Activated T-cell treated with anti-CD3 and anti-CD28 coated beads, Interleukin-2, amount 50 U/mL, for 48 hours (primary cell): ENCODE data around the gene CERS5.
"Not testable (repeated sequence)": the region's sequence is repeated elsewhere in the genome, so short reads cannot be mapped to it uniquely, and the experiment has no call there.

Experiments
- DNase-seq, 2 experiments: peaks; one replicate each; pipeline ENCODE4 v3.0.0-alpha.2; 2020

CERS5 gene

DNA sequence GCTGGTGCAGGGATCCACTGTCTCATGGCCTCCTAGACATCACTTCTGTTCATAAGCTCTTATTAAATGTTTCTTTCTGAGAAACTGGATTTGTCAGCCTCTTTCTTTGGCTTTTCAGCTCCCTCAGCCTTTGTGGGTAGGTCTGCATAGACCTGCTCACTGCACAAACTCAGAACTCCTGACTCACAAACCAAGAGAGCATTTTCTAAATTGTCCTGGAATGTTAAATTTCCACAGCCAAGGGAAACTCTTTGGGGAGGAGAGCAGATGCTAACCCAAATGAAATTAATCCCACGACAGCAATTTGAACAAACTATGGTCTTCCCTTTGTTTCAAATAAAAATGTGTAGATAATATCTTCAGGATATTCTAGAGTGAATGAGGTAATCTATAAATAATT, 19.5 kb upstream of the CERS5 start:
- DNase-seq = no peak

DNA sequence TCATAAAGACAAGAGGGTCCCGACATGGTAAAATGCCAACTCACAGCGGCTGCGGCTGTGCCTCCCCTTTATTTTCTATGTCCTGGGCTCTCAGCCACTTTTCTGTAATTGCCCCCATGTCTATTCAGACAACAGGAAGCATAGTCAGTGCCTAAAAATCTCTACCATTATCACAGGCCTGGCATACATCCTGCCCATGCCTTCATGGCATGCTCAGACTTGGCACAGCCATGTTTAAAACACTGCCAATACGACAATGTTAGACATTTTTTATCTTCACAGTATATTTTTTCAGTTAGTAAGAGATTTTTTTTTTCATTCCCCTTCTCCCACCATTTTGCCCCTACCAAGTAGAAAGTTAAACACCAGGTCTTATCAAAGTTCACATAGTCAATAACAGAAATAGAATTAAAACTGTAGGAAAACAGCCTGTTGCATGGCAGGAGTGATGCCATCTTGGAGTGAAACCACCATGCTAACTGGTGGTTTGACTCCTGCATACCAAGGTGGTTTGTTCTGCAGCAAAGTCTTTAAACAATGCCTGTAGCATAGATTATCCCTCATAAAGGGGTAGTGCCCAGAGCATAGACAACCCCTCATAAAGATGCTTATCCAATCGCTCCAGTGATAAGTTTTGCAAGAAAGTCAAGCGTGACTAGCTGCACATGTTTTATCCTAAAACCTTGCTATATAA, 18.9 kb upstream of the CERS5 start:
- no peak for DNase-seq

GRCh38 chr12:50185301-50185895, 18.2 kb upstream of the CERS5 start:
- DNase-seq = no peak

DNA sequence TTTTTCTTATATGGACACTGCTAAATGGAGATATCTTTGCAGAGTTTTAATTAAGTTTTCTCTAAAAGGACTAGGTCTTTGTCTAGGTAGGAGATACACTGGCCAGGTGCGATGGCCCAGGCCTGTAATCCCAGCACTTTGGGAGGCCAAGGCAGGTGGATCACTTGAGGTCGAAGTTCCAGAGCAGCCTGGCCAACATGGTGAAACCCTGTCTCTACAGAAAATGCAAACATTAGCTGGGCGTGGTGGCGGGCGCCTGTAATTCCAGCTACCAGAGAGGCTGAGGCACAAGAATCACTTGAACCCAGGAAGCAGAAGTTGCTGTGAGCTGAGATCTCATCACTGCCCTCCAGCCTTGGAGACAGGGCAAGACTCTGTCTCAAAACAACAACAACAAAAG, 17.1 kb upstream of the CERS5 start:
- DNase-seq = no peak

- no peak for DNase-seq
These were observed 15.3 kb upstream of the CERS5 start for GRCh38 chr12:50182461-50182860.

- no peak for DNase-seq
These were observed 14.5 kb upstream of the CERS5 start for GRCh38 chr12:50181691-50182090.

DNA sequence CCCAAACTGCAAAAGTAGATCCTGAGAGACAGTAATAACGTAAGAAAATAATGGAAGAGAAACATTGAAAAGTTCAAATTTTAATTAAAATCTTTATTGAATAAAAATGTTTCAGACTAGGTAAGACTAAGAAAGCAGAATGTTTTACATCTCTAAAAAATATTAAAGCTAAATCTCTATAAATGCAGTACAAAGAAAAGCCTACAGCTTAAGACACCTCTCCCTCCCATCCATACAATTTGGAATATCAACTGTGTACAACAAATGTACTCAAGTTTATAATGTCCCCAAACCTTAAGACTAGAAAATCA, 8.5 kb upstream of the CERS5 start:
- no peak for DNase-seq

DNA sequence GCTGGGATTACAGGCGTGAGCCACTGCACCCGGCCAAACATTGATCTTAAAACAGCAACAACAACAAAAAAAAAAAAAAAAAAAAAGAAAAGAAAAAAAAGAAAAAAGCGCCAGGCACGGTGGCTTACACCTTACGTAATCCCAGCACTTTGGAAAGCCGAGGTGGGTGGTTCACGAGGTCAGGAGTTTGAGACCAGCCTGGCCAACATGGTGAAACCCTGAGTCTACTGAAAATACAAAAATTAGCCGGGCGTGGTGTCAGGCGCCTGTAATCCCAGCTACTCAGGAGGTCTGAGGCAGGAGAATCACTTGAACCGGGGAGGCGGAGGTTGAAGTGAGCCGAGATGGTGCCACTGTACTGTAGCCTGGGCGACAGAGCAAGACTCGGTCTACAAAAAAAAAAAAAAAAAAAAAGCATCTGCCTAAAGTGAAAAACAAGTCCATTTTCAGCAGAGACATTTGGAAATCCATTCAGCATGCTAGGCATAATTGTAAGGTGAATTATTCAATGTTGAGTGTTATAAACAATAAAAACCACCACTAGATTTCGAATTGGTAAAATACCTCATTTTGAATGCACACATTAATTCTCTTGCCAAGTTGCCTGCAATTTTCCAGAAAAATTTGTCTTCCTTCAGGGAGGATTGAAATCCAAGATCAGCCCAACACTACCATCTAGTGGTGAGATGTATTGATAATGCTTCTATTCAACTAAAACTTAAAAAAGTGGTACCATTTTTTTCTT, 8.0 kb upstream of the CERS5 start:
- DNase-seq = no peak

DNA sequence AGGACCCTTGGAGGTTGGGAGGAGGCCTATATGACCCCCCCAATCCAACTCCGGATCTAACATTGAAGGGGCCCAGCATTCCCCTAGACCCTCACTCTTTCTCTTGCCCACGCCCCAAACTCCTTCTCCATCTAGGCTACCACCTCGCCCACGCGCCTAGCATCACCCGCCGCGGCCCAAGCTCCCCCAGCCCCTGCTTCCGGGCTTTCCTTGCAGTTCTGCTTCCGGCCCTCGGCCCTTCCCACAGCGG, 445 bp downstream of the CERS5 start:
- peak; percentile 77 to 84 for DNase-seq

- DNase-seq = no peak
These were observed 2.2 kb downstream of the CERS5 start for GRCh38 chr12:50164963-50165362.

- DNase-seq = no peak
These were observed 4.9 kb downstream of the CERS5 start for GRCh38 chr12:50162230-50162629.

GRCh38 chr12:50160643-50161042, 6.5 kb downstream of the CERS5 start:
- no peak for DNase-seq

GRCh38 chr12:50157259-50157658, 9.9 kb downstream of the CERS5 start:
- no peak for DNase-seq

- no peak for DNase-seq
These were observed 10.5 kb downstream of the CERS5 start for GRCh38 chr12:50156641-50157040.

GRCh38 chr12:50154947-50155346, 12.2 kb downstream of the CERS5 start:
- not testable (repeated sequence) for DNase-seq

DNA sequence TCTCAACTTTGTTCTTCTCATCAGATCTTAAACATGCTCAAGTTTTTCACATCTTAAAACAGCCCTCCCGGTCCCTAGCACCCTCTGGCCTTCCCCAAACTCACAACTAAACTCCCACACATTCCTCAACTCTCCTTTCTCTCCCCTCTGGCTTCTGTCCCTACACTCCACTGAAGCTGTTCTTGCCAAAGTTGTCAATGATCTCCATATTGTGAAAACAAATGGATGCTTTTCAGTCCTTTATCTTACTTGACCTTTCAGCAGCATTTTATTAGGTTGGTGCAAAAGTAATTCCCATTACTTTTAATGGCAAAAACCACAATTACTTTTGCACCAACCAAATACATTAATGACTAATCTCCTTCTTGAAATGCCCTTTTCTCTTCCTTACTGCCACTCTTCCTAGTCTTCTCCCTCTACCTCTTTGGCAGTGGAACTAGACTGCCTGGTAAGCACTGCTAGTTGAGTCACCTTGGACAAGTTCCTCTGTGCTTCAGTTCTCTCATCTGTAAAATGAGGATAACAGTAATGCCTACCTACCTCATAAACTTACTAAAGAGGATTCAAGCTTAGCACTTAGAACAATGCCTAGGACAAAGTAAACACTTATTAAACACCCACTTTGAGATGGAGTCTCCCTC, 16.0 kb downstream of the CERS5 start:
- DNase-seq = peak in 1 of 2 experiments; percentile 9

GRCh38 chr12:50149311-50149710, 17.9 kb downstream of the CERS5 start:
- DNase-seq = peak in 1 of 2 experiments; percentile 7

DNA sequence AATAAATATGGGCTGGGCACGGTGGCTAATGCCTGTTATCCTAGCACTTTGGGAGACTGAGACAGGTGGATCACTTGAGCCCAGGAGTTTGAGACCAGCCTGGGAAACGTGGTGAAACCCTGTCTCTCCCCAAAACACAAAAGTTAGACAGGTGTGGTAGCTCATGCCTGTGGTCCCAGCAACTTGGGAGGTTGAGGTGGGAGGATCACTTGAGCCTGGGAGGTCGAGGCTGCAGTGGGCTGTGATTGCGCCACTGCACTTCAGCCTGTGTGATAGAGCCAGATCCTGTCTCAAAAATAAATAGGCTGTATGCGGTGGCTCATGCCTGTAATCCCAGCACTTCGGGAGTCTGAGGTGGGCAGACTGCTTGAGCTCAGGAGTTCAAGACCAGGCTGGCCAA, 19.2 kb downstream of the CERS5 start:
- peak in 1 of 2 experiments; percentile 10 for DNase-seq

DNA sequence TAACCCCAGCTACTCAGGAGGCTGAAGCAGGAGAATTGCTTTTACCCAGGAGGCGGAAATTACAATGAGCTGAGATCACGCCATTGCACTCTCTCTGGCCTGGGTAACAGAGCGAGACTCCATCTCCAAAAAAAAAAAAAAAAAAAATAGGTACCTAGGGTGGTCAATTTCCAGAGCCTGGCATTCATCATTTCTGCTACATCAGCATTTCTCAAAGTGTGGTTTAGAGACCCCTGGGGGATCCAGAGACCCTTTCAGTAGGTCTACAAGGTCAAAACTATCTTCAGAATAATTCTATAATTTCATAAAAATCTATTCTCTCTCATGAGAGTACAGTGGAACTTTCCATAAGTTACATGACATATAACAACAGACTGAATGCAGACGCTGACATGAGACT, 19.9 kb downstream of the CERS5 start:
- no peak for DNase-seq

DNA sequence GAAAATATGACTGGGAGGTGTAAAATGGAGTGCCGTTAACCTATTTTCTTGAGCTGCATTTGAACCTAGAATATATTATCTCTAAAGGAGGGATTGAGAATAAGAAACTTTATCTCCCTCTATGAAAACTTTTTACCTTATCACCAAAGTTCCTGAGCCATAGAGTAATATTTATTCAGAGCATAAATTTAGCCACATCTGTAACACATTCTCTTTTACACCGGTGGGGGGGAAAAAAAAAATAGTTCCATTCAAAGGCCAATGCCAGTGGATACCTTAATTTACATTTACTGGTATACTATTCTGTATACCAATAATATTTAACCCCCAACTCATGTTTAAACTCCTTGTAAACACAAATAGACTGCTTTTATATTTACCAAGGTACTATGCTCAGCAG, 21.7 kb downstream of the CERS5 start:
- DNase-seq = no peak

- no peak for DNase-seq
These were observed 24.2 kb downstream of the CERS5 start for GRCh38 chr12:50142993-50143392.

DNA sequence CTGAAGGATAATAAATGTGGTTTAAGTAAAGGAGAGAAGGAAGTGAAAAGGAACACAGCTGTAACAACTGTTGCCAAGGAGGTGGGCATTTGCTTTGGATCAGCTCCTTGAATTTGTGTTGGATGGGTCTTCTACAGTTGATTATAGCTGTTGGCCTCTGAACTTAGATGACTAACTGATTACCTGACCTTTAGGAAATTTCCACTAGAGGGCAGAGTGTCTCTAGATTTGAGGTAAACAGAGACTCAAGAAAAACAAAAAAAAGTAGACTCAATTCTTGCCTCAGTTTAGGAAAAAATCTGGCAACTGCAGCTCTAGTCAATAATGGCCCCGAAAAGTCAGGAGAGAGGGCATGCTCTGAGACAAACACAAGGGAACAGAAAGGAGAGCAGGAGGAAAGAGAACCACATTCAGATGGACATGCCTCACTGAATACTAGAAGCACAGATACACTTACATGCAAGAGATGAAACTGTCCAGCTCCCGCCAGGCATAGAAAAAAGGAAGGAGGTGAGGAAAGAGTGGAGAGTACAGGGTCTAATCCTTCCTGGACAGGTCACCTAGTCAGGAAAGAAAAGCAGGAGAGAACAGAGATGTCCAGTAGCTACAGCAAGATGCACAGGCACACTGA, 34.5 kb downstream of the CERS5 start:
- peak in 1 of 2 experiments; percentile 16 for DNase-seq

- DNase-seq = no peak
These were observed 37.9 kb downstream of the CERS5 start for GRCh38 chr12:50129290-50129689.

DNA sequence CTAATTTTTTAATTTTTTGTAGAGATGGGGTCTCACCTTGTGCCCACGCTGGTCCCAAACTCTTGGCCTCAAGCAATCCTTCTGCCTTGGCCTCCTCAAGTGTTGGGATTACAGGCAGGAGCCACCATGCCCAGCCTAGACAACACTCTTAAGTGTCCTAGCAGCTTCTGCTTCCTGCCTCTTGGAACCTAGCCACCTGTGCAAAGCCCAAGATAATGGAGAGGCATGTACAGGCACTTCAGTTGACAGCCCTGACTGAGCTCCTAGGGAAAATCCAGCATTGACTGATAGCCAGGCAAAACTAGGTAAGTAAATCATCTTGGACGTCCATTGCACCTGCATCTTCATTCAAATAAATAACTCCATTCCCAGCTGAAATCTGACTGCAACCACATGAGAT, 39.6 kb downstream of the CERS5 start:
- no peak for DNase-seq
